K562 (cell line): ENCODE data around the gene PRKAR1A. TPM values are rescaled to one million over a fixed set of nuclear protein-coding genes. Genes with fewer than 3 reads are reported as not detected.

ENCODE experiments used
- ATAC-seq: fragments of 200-7000 bp; cut with Tn5 transposase; 3 replicates; pipeline ENCODE4 v1.9.1; 2020; ENCODE audit warnings: moderate library complexity
- BruUV-seq: library from RNA; stranded (reverse); fragments of 400-500 nt; replicated peaks from 2 replicates; lab custom pipeline; 2021; lab: Mats Ljungman, UMichigan
- CTCF ChIA-PET: fragments of 300-600 bp; formaldehyde crosslinking; extraction: SDS; loops from one replicate; lab custom pipeline; 2021; ENCODE audit warnings: low intra/inter-chr PET ratio; lab: Yijun Ruan, JAX
- POLR2A ChIA-PET: fragments of 300-600, 350-650 bp; sonication (Branson Sonifier 250); formaldehyde crosslinking; extraction: SDS; loops from one replicate; lab custom pipeline; 2021; ENCODE audit warnings: antibody characterized with exemption, inconsistent platforms; lab: Yijun Ruan, JAX
- DNase-seq, 4 experiments: peaks; one replicate each; pipeline versions ENCODE4 v3.0.0 to v3.0.0-alpha.2; 2011 to 2018; ENCODE audit warnings: low spot score in 3 of 4, mixed read lengths in 3 of 4; ENCODE audit errors: extremely low read depth in 1 of 4
- FAIRE-seq: peaks from 2 replicates; lab custom pipeline; 2011; peaks lifted over from hg19 to GRCh38; lab: Jason Lieb, UNC
- H2AFZ ChIP-seq: 2 replicates; pipeline ENCODE4 v1.6.0; 2011; ENCODE audit warnings: low read depth, low read length, control low read depth, inconsistent platforms
- H3K27ac ChIP-seq: fragments of 200-600 bp; 3 replicates; pipeline ENCODE4 v1.8.0; 2011; ENCODE audit warnings: low read depth, mild to moderate bottlenecking, control low read depth, inconsistent platforms, low read length, moderate library complexity, mixed read lengths; ENCODE audit errors: extremely low read depth
- H3K27me3 ChIP-seq, 2 experiments: fragments of 300-600 bp in 1 of 2; 2 replicates in 1 of 2; 3 replicates in 1 of 2; pipeline versions ENCODE4 v1.6.0 to v1.8.0; 2011; ENCODE audit warnings: inconsistent platforms in 2 of 2, low read length in 2 of 2, mild to moderate bottlenecking in 1 of 2, mixed read lengths in 1 of 2, moderate library complexity in 1 of 2; ENCODE audit not compliant: control insufficient read depth in 2 of 2, insufficient read depth in 2 of 2
- H3K36me3 ChIP-seq: fragments of 300-600 bp; 3 replicates; pipeline ENCODE4 v1.8.0; 2011; ENCODE audit warnings: mild to moderate bottlenecking, low read length, inconsistent platforms; ENCODE audit not compliant: control insufficient read depth, insufficient read depth
- H3K4me1 ChIP-seq, 2 experiments: fragments of 200-600 bp in 1 of 2; replicated peaks in 1 of 2; 2 replicates in 1 of 2; 3 replicates in 1 of 2; pipeline versions ENCODE4 v1.5.1 to v1.8.0; 2011; ENCODE audit warnings: inconsistent platforms in 2 of 2, low read length in 2 of 2, mild to moderate bottlenecking in 1 of 2, mixed read lengths in 1 of 2, moderate library complexity in 1 of 2; ENCODE audit not compliant: control insufficient read depth in 2 of 2, insufficient read depth in 2 of 2
- H3K4me2 ChIP-seq: 2 replicates; pipeline ENCODE4 v1.6.1; 2011; ENCODE audit warnings: low read length, control low read depth, inconsistent platforms, mixed read lengths; ENCODE audit not compliant: insufficient read depth
- H3K4me3 ChIP-seq: fragments of 200-600 bp; sonication (generic), shearing (Covaris generic); 2 replicates; pipeline ENCODE4 v1.5.1; 2016; ENCODE audit warnings: control low read depth, inconsistent platforms
- H3K79me2 ChIP-seq: fragments of 200-600 bp; 3 replicates; pipeline ENCODE4 v1.8.0; 2011; ENCODE audit warnings: low read length, inconsistent platforms; ENCODE audit not compliant: control insufficient read depth, insufficient read depth
- H3K9ac ChIP-seq, 2 experiments: 2 replicates each; pipeline versions ENCODE4 v1.6.0 to v1.6.1; 2011; ENCODE audit warnings: low read depth in 2 of 2, low read length in 2 of 2, control low read depth in 1 of 2, inconsistent platforms in 1 of 2, mild to moderate bottlenecking in 1 of 2, mixed read lengths in 1 of 2; ENCODE audit not compliant: insufficient read depth in 1 of 2
- H3K9me1 ChIP-seq: one replicate; pipeline ENCODE4 v1.6.0; 2011; ENCODE audit warnings: inconsistent platforms, mild to moderate bottlenecking, low read length, moderate library complexity; ENCODE audit not compliant: control insufficient read depth, insufficient read depth
- H3K9me3 ChIP-seq: replicated peaks from 2 replicates; pipeline ENCODE4 v1.5.1; 2011; ENCODE audit warnings: low read depth, low read length, inconsistent platforms; ENCODE audit not compliant: control insufficient read depth, insufficient read depth
- H4K20me1 ChIP-seq: replicated peaks from 2 replicates; pipeline ENCODE4 v1.6.1; 2011; ENCODE audit warnings: low read length, inconsistent platforms, mixed read lengths; ENCODE audit not compliant: control insufficient read depth, insufficient read depth
- BACH1 ChIP-seq: fragments of 200-800 bp; sonication (Bioruptor generic); IDR thresholded peaks from 2 replicates; pipeline ENCODE4 v1.6.1; 2016; ENCODE audit warnings: missing genetic modification characterization, missing compliant biosample characterization
- CREBBP ChIP-seq: IDR thresholded peaks from one replicate; pipeline ENCODE4 v1.6.1; 2012; ENCODE audit warnings: low read depth, mild to moderate bottlenecking, control low read depth, inconsistent platforms, low read length
- JUND ChIP-seq, 2 experiments: IDR thresholded peaks; 2 replicates in 1 of 2; 3 replicates in 1 of 2; pipeline ENCODE4 v1.6.1; 2011; ENCODE audit warnings: borderline replicate concordance in 2 of 2, low read depth in 2 of 2, low read length in 2 of 2, improper control_type of control experiment in 1 of 2, missing biosample characterization in 1 of 2, missing genetic modification characterization in 1 of 2, missing genetic modification reagents in 1 of 2
- RCOR1 ChIP-seq, 2 experiments: IDR thresholded peaks; 2 replicates each; pipeline ENCODE4 v1.6.1; 2012; ENCODE audit warnings: low read depth in 2 of 2, low read length in 2 of 2, borderline replicate concordance in 1 of 2, improper control_type of control experiment in 1 of 2
- STAT5A ChIP-seq: IDR thresholded peaks from 2 replicates; pipeline ENCODE4 v1.6.1; 2012; ENCODE audit warnings: low read length, inconsistent platforms, borderline replicate concordance
- TAF15 ChIP-seq: fragments of 200-400 bp; formaldehyde crosslinking; IDR thresholded peaks from 2 replicates; pipeline ENCODE4 v1.6.1; 2017; ENCODE audit warnings: mild to moderate bottlenecking, low read depth, low read length, moderate library complexity
- TARDBP ChIP-seq: fragments of 450-650 bp; IDR thresholded peaks from 2 replicates; pipeline ENCODE4 v1.6.1; 2016
- TCFL5 ChIP-seq: fragments of 250-450 bp; sonication (Bioruptor Pico); conservative IDR thresholded peaks from 2 replicates; pipeline ENCODE4 v1.6.1; 2021; ENCODE audit warnings: mild to moderate bottlenecking, moderate library complexity, matching md5 sums
- XRCC4 ChIP-seq: IDR thresholded peaks from one replicate; pipeline ENCODE4 v1.6.1; 2011; ENCODE audit not compliant: insufficient read depth, insufficient read length; ENCODE audit errors: extremely low read depth
- ZBTB5 ChIP-seq: fragments of 450-650 bp; IDR thresholded peaks from 2 replicates; pipeline ENCODE4 v1.6.1; 2017; ENCODE audit warnings: antibody characterized with exemption
- ZNF740 ChIP-seq, 3 experiments: fragments of 200-800 bp in 1 of 3; sonication (Bioruptor generic) in 1 of 3; sonication (generic) in 1 of 3; formaldehyde crosslinking in 1 of 3; IDR thresholded peaks; 2 replicates each; pipeline versions ENCODE4 v1.6.1 to v1.8.0; 2016 to 2022; ENCODE audit warnings: mild to moderate bottlenecking in 2 of 3, missing compliant biosample characterization in 2 of 3, missing genetic modification characterization in 2 of 3, missing genetic modification reagents in 1 of 3
- WGBS: fragments of 100-300 bp; shearing (Covaris generic); methylation state at CpG from one replicate; pipeline ENCODE4 v1.1.6; 2016; ENCODE audit warnings: low coverage, mixed read lengths; ENCODE audit not compliant: insufficient coverage; ENCODE audit errors: missing lambda C conversion rate; 5-methylcytosine and 5-hydroxymethylcytosine counted together
- in situ Hi-C: fragments of 300-500 bp; cut with MboI; formaldehyde crosslinking; loops from 4 replicates; pipeline ENCODE4 v1.15.0; 2018; ENCODE audit warnings: inconsistent platforms, mixed read lengths
- intact Hi-C: fragments of 100-400 bp; cut with micrococcal nuclease; formaldehyde crosslinking; loops from 2 replicates; pipeline ENCODE4 v1.14.2; 2022
- polyA plus RNA-seq, 8 experiments: library from polyadenylated mRNA; depleted of rRNA in 4 of 8; stranded (reverse) in 5 of 8; unstranded in 3 of 8; fragments of >200 nt; fragmentation: Nextera tagmentation in 2 of 8; fragmentation: Illumina TruSeq in 1 of 8; extraction: Ambion mirVana in 2 of 8; extraction: Trizol in 1 of 8; gene quantifications; 2 replicates each; pipeline versions ENCODE4 v1.2.1 to v1.2.3, GENCODE V29; 2011 to 2014; ENCODE audit warnings: inconsistent platforms in 1 of 8, missing spikeins in 1 of 8
- total RNA-seq, 7 experiments: library from RNA; depleted of rRNA in 6 of 7; stranded (reverse); fragments of >200 nt in 6 of 7; fragmentation: Illumina TruSeq in 2 of 7; extraction: Trizol in 2 of 7; gene quantifications; 2 replicates each; pipeline versions ENCODE4 v1.2.1 to v1.2.3, GENCODE V29; 2011 to 2021; ENCODE audit warnings: low replicate concordance in 1 of 7
- TF ChIP-seq, protein P1 (sequence below): fragments of 450-650 bp; formaldehyde crosslinking; IDR thresholded peaks from 2 replicates; pipeline ENCODE4 v1.4.0; 2022; ENCODE audit warnings: missing genetic modification characterization
- TF ChIP-seq, protein P2 (sequence below), 2 experiments: fragments of 450-650 bp in 1 of 2; sonication (generic) in 1 of 2; formaldehyde crosslinking in 1 of 2; IDR thresholded peaks in 1 of 2; conservative IDR thresholded peaks in 1 of 2; 2 replicates each; pipeline versions ENCODE4 v1.6.1 to v1.8.1; 2016 to 2023; ENCODE audit warnings: mild to moderate bottlenecking in 2 of 2, moderate library complexity in 2 of 2, inconsistent platforms in 1 of 2, missing genetic modification reagents in 1 of 2

PRKAR1A gene
- total and polyA plus RNA-seq, 9 of the 15 experiments (the other 6 are each of a cell fraction or from before 2014, with no cell fraction given), result 15.0 to 95.6 (median 67.5) TPM

- Histone ChIP-seq H3K79me2 (no peaks in the 10 kb centered on the region), H3K4me1 (no peaks in the 10 kb centered on the region), H2AFZ (no peak overlapping the region), H3K4me3 (no peak overlapping the region), H3K27me3 (peaks cover 9 to 18% of the 10 kb centered on the region in 2 experiments; a peak in 4 of 5 replicates), H3K36me3 (no peaks in the 10 kb centered on the region), H3K4me2 (no peak overlapping the region), H3K9ac (no peak overlapping the region), H4K20me1 (no peaks in the 10 kb centered on the region), H3K9me1 (no peaks in the 10 kb centered on the region), H3K27ac (no peak overlapping the region), H3K9me3 (no peaks in the 10 kb centered on the region)
- intact Hi-C loops, result no loop called here
- no TSS peak for BruUV-seq
- FAIRE-seq, result no peak
- no peak for DNase-seq
- in situ Hi-C loops, result no loop called here
- ChIA-PET CTCF (no interaction called here), POLR2A (no interaction called here)
- TF ChIP-seq JUND (IDR thresholded peaks at IDR 0.05; ENCODE audit: borderline replicate concordance, low read depth, low read length) (no peak), JUND (tag; IDR thresholded peaks at IDR 0.05; ENCODE audit: borderline replicate concordance, low read depth, low read length) (no peak), CREBBP (no peak), TARDBP (no peak), TAF15 (no peak), XRCC4 (no peak), RCOR1 (IDR thresholded peaks at IDR 0.05; ENCODE audit: borderline replicate concordance in 1 of 2, low read depth in 2 of 2, low read length in 2 of 2) (no peak), ZNF740 (CRISPR knock-in tag; IDR thresholded peaks at IDR 0.05) (no peak), ZNF740 (tag; IDR thresholded peaks at IDR 0.05) (no peak), STAT5A (no peak), TCFL5 (no peak), ZBTB5 (no peak), BACH1 (tag) (no peak)
- TF ChIP-seq, protein P1, sequence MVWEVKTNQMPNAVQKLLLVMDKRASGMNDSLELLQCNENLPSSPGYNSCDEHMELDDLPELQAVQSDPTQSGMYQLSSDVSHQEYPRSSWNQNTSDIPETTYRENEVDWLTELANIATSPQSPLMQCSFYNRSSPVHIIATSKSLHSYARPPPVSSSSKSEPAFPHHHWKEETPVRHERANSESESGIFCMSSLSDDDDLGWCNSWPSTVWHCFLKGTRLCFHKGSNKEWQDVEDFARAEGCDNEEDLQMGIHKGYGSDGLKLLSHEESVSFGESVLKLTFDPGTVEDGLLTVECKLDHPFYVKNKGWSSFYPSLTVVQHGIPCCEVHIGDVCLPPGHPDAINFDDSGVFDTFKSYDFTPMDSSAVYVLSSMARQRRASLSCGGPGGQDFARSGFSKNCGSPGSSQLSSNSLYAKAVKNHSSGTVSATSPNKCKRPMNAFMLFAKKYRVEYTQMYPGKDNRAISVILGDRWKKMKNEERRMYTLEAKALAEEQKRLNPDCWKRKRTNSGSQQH (CRISPR knock-in tag), result no peak
- TF ChIP-seq, protein P2, sequence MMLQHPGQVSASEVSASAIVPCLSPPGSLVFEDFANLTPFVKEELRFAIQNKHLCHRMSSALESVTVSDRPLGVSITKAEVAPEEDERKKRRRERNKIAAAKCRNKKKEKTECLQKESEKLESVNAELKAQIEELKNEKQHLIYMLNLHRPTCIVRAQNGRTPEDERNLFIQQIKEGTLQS (IDR thresholded peaks at IDR 0.05), result no peak
- TF ChIP-seq, protein P2 (CRISPR knock-in tag; conservative IDR thresholded peaks at IDR 0.05), result no peak
- 0% methylated on average over 2 of the region's 2 CpGs for WGBS
- no peak for ATAC-seq
Measured at GRCh38 chr17:68566442-68566738, 54.2 kb downstream of the PRKAR1A start.
